Right lobe of liver (tissue), 4 donors: ENCODE measurements around the gene AP5Z1.

Experiments used
- POLR2A ChIP-seq: fragments of 450-650 bp; IDR thresholded peaks from one replicate; pipeline ENCODE4 v1.6.1; 2017; ENCODE audit warnings: antibody characterized with exemption, mild to moderate bottlenecking
- TF ChIP-seq, protein P1 (sequence below), 4 donors: fragments of 200-600 bp in 3 of 4; fragments of 450-650 bp in 1 of 4; IDR thresholded peaks; one replicate each; pipeline versions ENCODE4 v1.5.1 to v1.8.0; 2016 to 2022; ENCODE audit warnings: antibody characterized with exemption in 4 of 4, mild to moderate bottlenecking in 2 of 4
- donor health status: DM: no; HTN: no; CAD: no.
- donor health status: DM: no; HTN: no; CAD: no.
- donor health status: DM: no; HTN: yes; CAD: no.

- TF ChIP-seq, protein P1, sequence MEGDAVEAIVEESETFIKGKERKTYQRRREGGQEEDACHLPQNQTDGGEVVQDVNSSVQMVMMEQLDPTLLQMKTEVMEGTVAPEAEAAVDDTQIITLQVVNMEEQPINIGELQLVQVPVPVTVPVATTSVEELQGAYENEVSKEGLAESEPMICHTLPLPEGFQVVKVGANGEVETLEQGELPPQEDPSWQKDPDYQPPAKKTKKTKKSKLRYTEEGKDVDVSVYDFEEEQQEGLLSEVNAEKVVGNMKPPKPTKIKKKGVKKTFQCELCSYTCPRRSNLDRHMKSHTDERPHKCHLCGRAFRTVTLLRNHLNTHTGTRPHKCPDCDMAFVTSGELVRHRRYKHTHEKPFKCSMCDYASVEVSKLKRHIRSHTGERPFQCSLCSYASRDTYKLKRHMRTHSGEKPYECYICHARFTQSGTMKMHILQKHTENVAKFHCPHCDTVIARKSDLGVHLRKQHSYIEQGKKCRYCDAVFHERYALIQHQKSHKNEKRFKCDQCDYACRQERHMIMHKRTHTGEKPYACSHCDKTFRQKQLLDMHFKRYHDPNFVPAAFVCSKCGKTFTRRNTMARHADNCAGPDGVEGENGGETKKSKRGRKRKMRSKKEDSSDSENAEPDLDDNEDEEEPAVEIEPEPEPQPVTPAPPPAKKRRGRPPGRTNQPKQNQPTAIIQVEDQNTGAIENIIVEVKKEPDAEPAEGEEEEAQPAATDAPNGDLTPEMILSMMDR (IDR thresholded peaks at IDR 0.05) = no peak
- TF ChIP-seq POLR2A = no peak
Measured at GRCh38 chr7:4799508-4800268, 24.3 kb downstream of the AP5Z1 start.
